ENCODE results near the gene XXYLT1. TPM values are rescaled to one million over a fixed set of nuclear protein-coding genes. Genes with fewer than 3 reads are reported as not detected.

Gene XXYLT1
- total and polyA plus RNA-seq, 7 donors: 2.5 to 13.8 (median 11.1) TPM

GRCh38 chr3:195259475-195260279, 11.3 kb downstream of the XXYLT1 start:
- peak overlapping the region; percentile 61 to 75 (median 68) for H3K4me3 ChIP-seq
- no peaks in the 10 kb centered on the region for H3K36me3 ChIP-seq
- no peaks in the 10 kb centered on the region for H3K9me3 ChIP-seq
- DNase-seq: peak; percentile 98
- WGBS, 2 donors: 1 to 4% methylated on average over 82 of the region's 82 CpGs
- H3K27ac ChIP-seq: peak overlapping the region; percentile 87 to 97 (median 94)
- no peaks in the 10 kb centered on the region for H3K27me3 ChIP-seq
- peaks cover 0 to 39% (median 37%) of the 10 kb centered on the region in 4 donors for H3K4me1 ChIP-seq
- intact Hi-C loops (cut with DNase I): loop anchor here (1.0 to 5.0 kb wide), 4 partner anchors 106 to 574 kb away; partner anchors contain the start of gene FAM43A
- TF ChIP-seq EP300 (IDR thresholded peaks at IDR 0.05) (no peak), POLR2A (IDR thresholded peaks at IDR 0.05) (peak; percentile 65 to 66), POLR2AphosphoS5 (IDR thresholded peaks at IDR 0.05) (peak; percentile 84 to 91 (median 89)), CTCF (IDR thresholded peaks at IDR 0.05) (peak in 1 of 4 experiments; percentile 63)

GRCh38 chr3:195259154-195259474, 11.8 kb downstream of the XXYLT1 start:
- Histone ChIP-seq H3K4me3 (peak overlapping the region; percentile 39 to 75 (median 68)), H3K4me1 (peaks cover 0 to 39% (median 37%) of the 10 kb centered on the region in 4 donors), H3K27me3 (no peaks in the 10 kb centered on the region), H3K27ac (peak overlapping the region; percentile 87 to 97 (median 94)), H3K36me3 (no peaks in the 10 kb centered on the region), H3K9me3 (no peaks in the 10 kb centered on the region)
- 66 to 71% methylated on average over 7 of the region's 7 CpGs for WGBS, 2 donors
- intact Hi-C loops (cut with DNase I): loop anchor here (1.0 to 5.0 kb wide), 2 partner anchors 106 to 492 kb away; no protein-coding TSS in a partner anchor
- DNase-seq: no peak
- no peak for TF ChIP-seq EP300 (IDR thresholded peaks at IDR 0.05)
- TF ChIP-seq POLR2AphosphoS5 (IDR thresholded peaks at IDR 0.05): no peak
- TF ChIP-seq CTCF (IDR thresholded peaks at IDR 0.05): no peak
- no peak for TF ChIP-seq POLR2A (IDR thresholded peaks at IDR 0.05)

GRCh38 chr3:195258449-195259153, 12.4 kb downstream of the XXYLT1 start:
- H3K27me3 ChIP-seq: no peaks in the 10 kb centered on the region
- peak; percentile 76 for DNase-seq
- no peak for TF ChIP-seq POLR2AphosphoS5 (IDR thresholded peaks at IDR 0.05)
- TF ChIP-seq EP300 (IDR thresholded peaks at IDR 0.05): no peak
- TF ChIP-seq POLR2A (IDR thresholded peaks at IDR 0.05): no peak
- no peak for TF ChIP-seq CTCF (IDR thresholded peaks at IDR 0.05)
- peaks cover 0 to 42% (median 42%) of the 10 kb centered on the region in 4 donors for H3K4me1 ChIP-seq
- H3K4me3 ChIP-seq: peak overlapping the region in 3 of 4 donors; percentile 64 to 75 (median 73)
- peak overlapping the region; percentile 87 to 97 (median 94) for H3K27ac ChIP-seq
- no peaks in the 10 kb centered on the region for H3K36me3 ChIP-seq
- H3K9me3 ChIP-seq: no peaks in the 10 kb centered on the region
- 72 to 78% methylated on average over 14 of the region's 14 CpGs for WGBS, 2 donors
- intact Hi-C loops (cut with DNase I): loop anchor here (1.0 to 5.0 kb wide), 2 partner anchors 105 to 491 kb away; no protein-coding TSS in a partner anchor

- peak; percentile 86 for DNase-seq
- Histone ChIP-seq H3K36me3 (no peaks in the 10 kb centered on the region), H3K9me3 (no peaks in the 10 kb centered on the region), H3K4me3 (no peak overlapping the region), H3K4me1 (peaks cover 0 to 49% (median 48%) of the 10 kb centered on the region in 4 donors), H3K27ac (peak overlapping the region; percentile 87 to 97 (median 94)), H3K27me3 (no peaks in the 10 kb centered on the region)
- TF ChIP-seq CTCF (IDR thresholded peaks at IDR 0.05): no peak
- peak in 3 of 4 donors; percentile 10 to 47 (median 31) for TF ChIP-seq POLR2AphosphoS5 (IDR thresholded peaks at IDR 0.05)
- intact Hi-C loops (cut with DNase I): loop anchor here (5.0 kb wide), 1 partner anchor 490 kb away; no protein-coding TSS in a partner anchor
- WGBS, 2 donors: 84 to 87% methylated on average over 16 of the region's 16 CpGs
Observed at GRCh38 chr3:195257454-195258448, 13.2 kb downstream of the XXYLT1 start.
